NCI-H226 (cell line): ENCODE measurements around the gene SYNPO2L.
"Not testable (repeated sequence)": the region's sequence is repeated elsewhere in the genome, so short reads cannot be mapped to it uniquely, and the experiment has no call there.

Experiments used
- DNase-seq: peaks from one replicate; pipeline ENCODE4 v3.0.0-alpha.2; 2015

The SYNPO2L gene

GRCh38 chr10:73648975-73649829, 6.6 kb downstream of the SYNPO2L start:
- DNase-seq, result peak; percentile 95

GRCh38 chr10:73647875-73648651, 7.8 kb downstream of the SYNPO2L start:
- DNase-seq, result no peak

- DNase-seq, result no peak
Observed at GRCh38 chr10:73647211-73647874, 8.5 kb downstream of the SYNPO2L start.

- no peak for DNase-seq
Observed at GRCh38 chr10:73646598-73647041, 9.2 kb downstream of the SYNPO2L start.

- no peak for DNase-seq
Observed at GRCh38 chr10:73645251-73645650, 10.6 kb downstream of the SYNPO2L start.

- DNase-seq, result no peak
Observed at GRCh38 chr10:73644767-73645166, 11.1 kb downstream of the SYNPO2L start.

- peak; percentile 39 for DNase-seq
Observed at GRCh38 chr10:73644015-73644743, 11.7 kb downstream of the SYNPO2L start.

- DNase-seq, result no peak
Observed at GRCh38 chr10:73643362-73643761, 12.5 kb downstream of the SYNPO2L start.

GRCh38 chr10:73641328-73642060, 14.3 kb downstream of the SYNPO2L start, which contains the start of gene MYOZ1:
Gene MYOZ1, minus strand, starts transcription at chr10:73641474. Its CDS starts 1,457 bp downstream, at chr10:73640017.
- peak; percentile 26 for DNase-seq

GRCh38 chr10:73639286-73639685, 16.5 kb downstream of the SYNPO2L start:
- no peak for DNase-seq

GRCh38 chr10:73635781-73636180, 20.0 kb downstream of the SYNPO2L start:
- no peak for DNase-seq

GRCh38 chr10:73634421-73634820, 21.4 kb downstream of the SYNPO2L start:
- DNase-seq, result no peak

- no peak for DNase-seq
Observed at GRCh38 chr10:73629165-73629564, 26.7 kb downstream of the SYNPO2L start.

- DNase-seq, result no peak
Observed at GRCh38 chr10:73628405-73628804, 27.4 kb downstream of the SYNPO2L start.

- no peak for DNase-seq
Observed at GRCh38 chr10:73627300-73627699, 28.5 kb downstream of the SYNPO2L start.

- peak; percentile 98 for DNase-seq
Observed at GRCh38 chr10:73625884-73626752, 29.7 kb downstream of the SYNPO2L start.

- peak; percentile 27 for DNase-seq
Observed at GRCh38 chr10:73625004-73625883, 30.6 kb downstream of the SYNPO2L start.

GRCh38 chr10:73623056-73623455, 32.8 kb downstream of the SYNPO2L start:
- DNase-seq, result no peak

GRCh38 chr10:73620974-73621373, 34.9 kb downstream of the SYNPO2L start:
- DNase-seq, result not testable (repeated sequence)

- DNase-seq, result not testable (repeated sequence)
Observed at GRCh38 chr10:73617143-73617542, 38.7 kb downstream of the SYNPO2L start.
